Measurements from ENCODE around the gene B4GALNT4.
A peak's percentile ranks its signal among the peaks of the same experiment; 100 is the strongest.
"Not testable (repeated sequence)": the region's sequence is repeated elsewhere in the genome, so short reads cannot be mapped to it uniquely, and the experiment has no call there.

Gene B4GALNT4

GRCh38 chr11:389369-389768 is 20.1 kb downstream of the B4GALNT4 start:
- WGBS = 98% methylated on average over 8 of the region's 17 CpGs
- H4K8ac ChIP-seq (ENCODE audit: low read length); H2BK12ac ChIP-seq (ENCODE audit: low read length in 2 of 2); H3K79me1 ChIP-seq (replicated peaks; ENCODE audit: low read length, poor library complexity, severe bottlenecking); H2AK5ac ChIP-seq (ENCODE audit: low read length, severe bottlenecking); H2BK120ac ChIP-seq (ENCODE audit: low read depth, low read length); H3K18ac ChIP-seq (ENCODE audit: low read depth in 1 of 2, low read length in 2 of 2); H2AFZ ChIP-seq (ENCODE audit: low read depth, low read length); H3K4me3 ChIP-seq (ENCODE audit: insufficient read depth in 1 of 2, low read depth in 1 of 2, low read length in 2 of 2); H3K14ac ChIP-seq (ENCODE audit: low read length in 2 of 2); H3K27me3 ChIP-seq (ENCODE audit: control insufficient read depth in 1 of 2, insufficient read depth in 1 of 2, low read length in 2 of 2); H3K4me2 ChIP-seq (ENCODE audit: low read length, poor library complexity, severe bottlenecking); H3K27ac ChIP-seq (ENCODE audit: low read length, poor library complexity, severe bottlenecking); DNase-seq; H3K9ac ChIP-seq (ENCODE audit: low read length); H3K4ac ChIP-seq (ENCODE audit: low read depth in 1 of 2, low read length in 2 of 2); H2BK15ac ChIP-seq (ENCODE audit: low read depth, poor library complexity, severe bottlenecking); H3K36me3 ChIP-seq (ENCODE audit: control insufficient read depth in 1 of 2, insufficient read depth in 2 of 2, low read depth in 1 of 2, low read length in 2 of 2); H2BK5ac ChIP-seq (ENCODE audit: low read depth, low read length, poor library complexity, severe bottlenecking); H4K91ac ChIP-seq (ENCODE audit: low read length); H3K23ac ChIP-seq (ENCODE audit: low read length in 2 of 2); H3K9me3 ChIP-seq (ENCODE audit: control insufficient read depth, low read length): not testable (repeated sequence)
- H3K4me1 ChIP-seq (ENCODE audit: control insufficient read depth, insufficient read depth, low read depth, low read length) = peaks cover 22% of the 10 kb centered on the region

- H3K4me3 ChIP-seq (ENCODE audit: insufficient read depth in 1 of 2, low read depth in 1 of 2, low read length in 2 of 2) = no peak overlapping the region
- 85% methylated on average over 6 of the region's 11 CpGs for WGBS
- no peaks in the 10 kb centered on the region for H3K9me3 ChIP-seq (ENCODE audit: control insufficient read depth, low read length)
- peaks cover 1% of the 10 kb centered on the region for H3K79me1 ChIP-seq (replicated peaks; ENCODE audit: low read length, poor library complexity, severe bottlenecking)
- no peak overlapping the region for H4K8ac ChIP-seq (ENCODE audit: low read length)
- H4K91ac ChIP-seq (ENCODE audit: low read length) = no peak overlapping the region
- no peak overlapping the region for H3K14ac ChIP-seq (ENCODE audit: low read length in 2 of 2)
- H3K9ac ChIP-seq (ENCODE audit: low read length) = no peak overlapping the region
- H3K4ac ChIP-seq (ENCODE audit: low read depth in 1 of 2, low read length in 2 of 2) = no peak overlapping the region
- no peak overlapping the region for H3K18ac ChIP-seq (ENCODE audit: low read depth in 1 of 2, low read length in 2 of 2)
- H3K27me3 ChIP-seq (ENCODE audit: control insufficient read depth in 1 of 2, insufficient read depth in 1 of 2, low read length in 2 of 2) = no peaks in the 10 kb centered on the region
- H3K4me1 ChIP-seq (ENCODE audit: control insufficient read depth, insufficient read depth, low read depth, low read length) = peaks cover 30% of the 10 kb centered on the region
- no peaks in the 10 kb centered on the region for H3K36me3 ChIP-seq (ENCODE audit: control insufficient read depth in 1 of 2, insufficient read depth in 2 of 2, low read depth in 1 of 2, low read length in 2 of 2)
- H2BK5ac ChIP-seq (ENCODE audit: low read depth, low read length, poor library complexity, severe bottlenecking) = no peak overlapping the region
- DNase-seq = no peak
- no peak overlapping the region for H2BK120ac ChIP-seq (ENCODE audit: low read depth, low read length)
- H3K4me2 ChIP-seq (ENCODE audit: low read length, poor library complexity, severe bottlenecking) = no peak overlapping the region
- H2AFZ ChIP-seq (ENCODE audit: low read depth, low read length) = no peak overlapping the region
- no peak overlapping the region for H2AK5ac ChIP-seq (ENCODE audit: low read length, severe bottlenecking)
- no peak overlapping the region for H3K27ac ChIP-seq (ENCODE audit: low read length, poor library complexity, severe bottlenecking)
- no peak overlapping the region for H2BK12ac ChIP-seq (ENCODE audit: low read length in 2 of 2)
- peak overlapping the region; percentile 46 for H2BK15ac ChIP-seq (ENCODE audit: low read depth, poor library complexity, severe bottlenecking)
- no peak overlapping the region for H3K23ac ChIP-seq (ENCODE audit: low read length in 2 of 2)
These were observed 20.9 kb downstream of the B4GALNT4 start for GRCh38 chr11:390175-390574.

GRCh38 chr11:391117-392017 is 22.1 kb downstream of the B4GALNT4 start:
- DNase-seq = no peak
- Histone ChIP-seq H2BK12ac (ENCODE audit: low read length in 2 of 2) (peak overlapping the region in 1 of 2 experiments; percentile 76), H3K14ac (ENCODE audit: low read length in 2 of 2) (peak overlapping the region in 1 of 2 experiments; percentile 38), H3K27ac (ENCODE audit: low read length, poor library complexity, severe bottlenecking) (no peak overlapping the region), H3K4me1 (ENCODE audit: control insufficient read depth, insufficient read depth, low read depth, low read length) (peaks cover 39% of the 10 kb centered on the region), H3K27me3 (ENCODE audit: control insufficient read depth in 1 of 2, insufficient read depth in 1 of 2, low read length in 2 of 2) (no peaks in the 10 kb centered on the region), H4K8ac (ENCODE audit: low read length) (peak overlapping the region; percentile 39), H2BK15ac (ENCODE audit: low read depth, poor library complexity, severe bottlenecking) (peak overlapping the region; percentile 85), H3K4ac (ENCODE audit: low read depth in 1 of 2, low read length in 2 of 2) (no peak overlapping the region), H3K36me3 (ENCODE audit: control insufficient read depth in 1 of 2, insufficient read depth in 2 of 2, low read depth in 1 of 2, low read length in 2 of 2) (no peaks in the 10 kb centered on the region), H3K4me2 (ENCODE audit: low read length, poor library complexity, severe bottlenecking) (no peak overlapping the region), H2BK5ac (ENCODE audit: low read depth, low read length, poor library complexity, severe bottlenecking) (no peak overlapping the region), H3K79me1 (replicated peaks; ENCODE audit: low read length, poor library complexity, severe bottlenecking) (peaks cover 1% of the 10 kb centered on the region), H3K23ac (ENCODE audit: low read length in 2 of 2) (peak overlapping the region in 1 of 2 experiments; percentile 80), H2AK5ac (ENCODE audit: low read length, severe bottlenecking) (peak overlapping the region; percentile 12), H3K9ac (ENCODE audit: low read length) (no peak overlapping the region), H3K9me3 (ENCODE audit: control insufficient read depth, low read length) (no peaks in the 10 kb centered on the region), H2BK120ac (ENCODE audit: low read depth, low read length) (no peak overlapping the region), H4K91ac (ENCODE audit: low read length) (no peak overlapping the region), H3K4me3 (ENCODE audit: insufficient read depth in 1 of 2, low read depth in 1 of 2, low read length in 2 of 2) (no peak overlapping the region), H3K18ac (ENCODE audit: low read depth in 1 of 2, low read length in 2 of 2) (no peak overlapping the region), H2AFZ (ENCODE audit: low read depth, low read length) (peak overlapping the region; percentile 32)
- 91% methylated on average over 38 of the region's 38 CpGs for WGBS

- no peaks in the 10 kb centered on the region for H3K9me3 ChIP-seq (ENCODE audit: control insufficient read depth, low read length)
- DNase-seq = no peak
- no peak overlapping the region for H3K4me2 ChIP-seq (ENCODE audit: low read length, poor library complexity, severe bottlenecking)
- H3K36me3 ChIP-seq (ENCODE audit: control insufficient read depth in 1 of 2, insufficient read depth in 2 of 2, low read depth in 1 of 2, low read length in 2 of 2) = peaks cover 0 to 6% of the 10 kb centered on the region in 2 experiments
- peak overlapping the region; percentile 85 for H2BK15ac ChIP-seq (ENCODE audit: low read depth, poor library complexity, severe bottlenecking)
- H3K4ac ChIP-seq (ENCODE audit: low read depth in 1 of 2, low read length in 2 of 2) = peak overlapping the region in 1 of 2 experiments; percentile 60
- peaks cover 39% of the 10 kb centered on the region for H3K4me1 ChIP-seq (ENCODE audit: control insufficient read depth, insufficient read depth, low read depth, low read length)
- no peak overlapping the region for H3K23ac ChIP-seq (ENCODE audit: low read length in 2 of 2)
- H3K4me3 ChIP-seq (ENCODE audit: insufficient read depth in 1 of 2, low read depth in 1 of 2, low read length in 2 of 2) = no peak overlapping the region
- peak overlapping the region in 1 of 2 experiments; percentile 90 for H2BK12ac ChIP-seq (ENCODE audit: low read length in 2 of 2)
- H2BK120ac ChIP-seq (ENCODE audit: low read depth, low read length) = peak overlapping the region; percentile 87
- WGBS = 92% methylated on average over 35 of the region's 36 CpGs
- no peak overlapping the region for H2AFZ ChIP-seq (ENCODE audit: low read depth, low read length)
- H3K79me1 ChIP-seq (replicated peaks; ENCODE audit: low read length, poor library complexity, severe bottlenecking) = peaks cover 1% of the 10 kb centered on the region
- H4K8ac ChIP-seq (ENCODE audit: low read length) = peak overlapping the region; percentile 39
- H3K27me3 ChIP-seq (ENCODE audit: control insufficient read depth in 1 of 2, insufficient read depth in 1 of 2, low read length in 2 of 2) = no peaks in the 10 kb centered on the region
- H2AK5ac ChIP-seq (ENCODE audit: low read length, severe bottlenecking) = peak overlapping the region; percentile 52
- H3K18ac ChIP-seq (ENCODE audit: low read depth in 1 of 2, low read length in 2 of 2) = peak overlapping the region in 1 of 2 experiments; percentile 9
- H3K9ac ChIP-seq (ENCODE audit: low read length) = no peak overlapping the region
- peak overlapping the region; percentile 44 for H4K91ac ChIP-seq (ENCODE audit: low read length)
- H3K27ac ChIP-seq (ENCODE audit: low read length, poor library complexity, severe bottlenecking) = no peak overlapping the region
- H3K14ac ChIP-seq (ENCODE audit: low read length in 2 of 2) = peak overlapping the region in 1 of 2 experiments; percentile 69
- H2BK5ac ChIP-seq (ENCODE audit: low read depth, low read length, poor library complexity, severe bottlenecking) = no peak overlapping the region
These were observed 22.9 kb downstream of the B4GALNT4 start for GRCh38 chr11:392102-392777.

Data from mesenchymal stem cell (in vitro differentiated cells and primary cell).